ENCODE data around the gene ARPP19.

Gene ARPP19

GRCh38 chr15:52511084-52511483 lies 57.7 kb downstream of the ARPP19 start:
- DNase-seq (ENCODE audit: low read depth), result no peak
- no peak overlapping the region for H3K4me3 ChIP-seq (ENCODE audit: low read depth, low read length)
- no peak for TF ChIP-seq CTCF (IDR thresholded peaks at IDR 0.05; ENCODE audit: control insufficient read depth, extremely low read depth, insufficient read depth)

- TF ChIP-seq CTCF (IDR thresholded peaks at IDR 0.05; ENCODE audit: control insufficient read depth, extremely low read depth, insufficient read depth), result no peak
- DNase-seq (ENCODE audit: low read depth), result peak; percentile 45
- H3K4me3 ChIP-seq (ENCODE audit: low read depth, low read length), result no peak overlapping the region
Measured at GRCh38 chr15:52509500-52510245, 59.2 kb downstream of the ARPP19 start.

GRCh38 chr15:52506549-52506948 lies 62.3 kb downstream of the ARPP19 start:
- no peak overlapping the region for H3K4me3 ChIP-seq (ENCODE audit: low read depth, low read length)
- TF ChIP-seq CTCF (IDR thresholded peaks at IDR 0.05; ENCODE audit: control insufficient read depth, extremely low read depth, insufficient read depth), result no peak
- DNase-seq (ENCODE audit: low read depth), result no peak

GRCh38 chr15:52505151-52505550 lies 63.7 kb downstream of the ARPP19 start:
- H3K4me3 ChIP-seq (ENCODE audit: low read depth, low read length), result no peak overlapping the region
- no peak for DNase-seq (ENCODE audit: low read depth)
- no peak for TF ChIP-seq CTCF (IDR thresholded peaks at IDR 0.05; ENCODE audit: control insufficient read depth, extremely low read depth, insufficient read depth)

- no peak for TF ChIP-seq CTCF (IDR thresholded peaks at IDR 0.05; ENCODE audit: control insufficient read depth, extremely low read depth, insufficient read depth)
- no peak for DNase-seq (ENCODE audit: low read depth)
- no peak overlapping the region for H3K4me3 ChIP-seq (ENCODE audit: low read depth, low read length)
Measured at GRCh38 chr15:52503788-52504496, 64.9 kb downstream of the ARPP19 start.

- H3K4me3 ChIP-seq (ENCODE audit: low read depth, low read length), result no peak overlapping the region
- TF ChIP-seq CTCF (IDR thresholded peaks at IDR 0.05; ENCODE audit: control insufficient read depth, extremely low read depth, insufficient read depth), result no peak
- no peak for DNase-seq (ENCODE audit: low read depth)
Measured at GRCh38 chr15:52502608-52503007, 66.2 kb downstream of the ARPP19 start.
